Measurements from ENCODE around the gene MYMX.
"Not testable (repeated sequence)": the region's sequence is repeated elsewhere in the genome, so short reads cannot be mapped to it uniquely, and the experiment has no call there.

MYMX gene

GRCh38 chr6:44221291-44221960 lies 4.7 kb downstream of the MYMX start:
- peak; percentile 78 for DNase-seq

DNA sequence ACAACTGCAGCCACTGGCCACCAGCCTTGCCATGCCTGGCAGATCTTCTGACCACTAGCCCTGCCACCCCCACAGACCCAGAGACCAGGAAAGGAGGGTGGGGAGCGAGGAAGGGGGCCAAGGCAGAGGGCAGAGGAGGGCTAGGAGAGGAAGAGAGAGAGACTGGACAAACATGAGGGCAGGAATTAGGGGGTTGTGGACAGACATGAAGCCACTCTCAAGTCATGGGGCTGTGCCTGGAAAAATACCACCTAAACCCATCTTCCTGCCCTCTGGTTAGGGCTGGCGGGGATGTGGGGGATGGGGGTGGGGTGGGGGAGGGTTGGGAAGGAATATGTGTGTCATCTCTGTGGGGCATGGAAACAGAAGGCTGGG lies 5.2 kb downstream of the MYMX start:
- DNase-seq: no peak

- DNase-seq: no peak
Measured at GRCh38 chr6:44222486-44223318, 6.0 kb downstream of the MYMX start.

- peak; percentile 81 for DNase-seq
Measured at GRCh38 chr6:44223319-44224028, 6.7 kb downstream of the MYMX start, which contains the start of gene SLC29A1. Gene SLC29A1, plus strand, starts transcription at chr6:44223595. Its CDS starts 3,719 bp downstream, at chr6:44227314.

GRCh38 chr6:44224029-44224964 lies 7.6 kb downstream of the MYMX start:
- no peak for DNase-seq

- DNase-seq: no peak
Measured at GRCh38 chr6:44224965-44225305, 8.2 kb downstream of the MYMX start.

GRCh38 chr6:44225579-44226325 lies 9.0 kb downstream of the MYMX start:
- no peak for DNase-seq

GRCh38 chr6:44226368-44227147 lies 9.8 kb downstream of the MYMX start:
- no peak for DNase-seq

GRCh38 chr6:44227148-44227793 lies 10.5 kb downstream of the MYMX start:
- DNase-seq: no peak

- no peak for DNase-seq
Measured at GRCh38 chr6:44228031-44228430, 11.3 kb downstream of the MYMX start.

DNA sequence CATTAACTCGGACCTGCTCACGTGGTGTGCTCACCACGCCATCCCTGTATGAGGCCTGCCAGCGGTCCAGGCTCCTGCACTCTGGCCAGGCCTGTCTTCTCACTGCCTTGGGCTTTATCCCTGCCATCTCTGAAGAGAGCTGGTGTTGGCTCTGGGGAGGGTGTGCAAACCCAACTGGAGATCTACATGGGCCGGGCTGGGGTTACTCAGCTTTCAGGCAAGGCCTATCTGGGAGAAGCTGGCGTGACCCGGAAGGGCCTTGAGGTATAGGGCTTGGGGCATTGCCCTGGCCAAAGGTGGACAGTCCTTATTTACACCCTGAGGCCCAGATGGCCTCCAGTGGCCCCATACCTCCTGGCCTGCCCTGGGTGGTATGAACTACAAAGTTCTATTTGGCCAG lies 11.7 kb downstream of the MYMX start:
- DNase-seq: no peak

- no peak for DNase-seq
Measured at GRCh38 chr6:44228836-44229235, 12.1 kb downstream of the MYMX start.

DNA sequence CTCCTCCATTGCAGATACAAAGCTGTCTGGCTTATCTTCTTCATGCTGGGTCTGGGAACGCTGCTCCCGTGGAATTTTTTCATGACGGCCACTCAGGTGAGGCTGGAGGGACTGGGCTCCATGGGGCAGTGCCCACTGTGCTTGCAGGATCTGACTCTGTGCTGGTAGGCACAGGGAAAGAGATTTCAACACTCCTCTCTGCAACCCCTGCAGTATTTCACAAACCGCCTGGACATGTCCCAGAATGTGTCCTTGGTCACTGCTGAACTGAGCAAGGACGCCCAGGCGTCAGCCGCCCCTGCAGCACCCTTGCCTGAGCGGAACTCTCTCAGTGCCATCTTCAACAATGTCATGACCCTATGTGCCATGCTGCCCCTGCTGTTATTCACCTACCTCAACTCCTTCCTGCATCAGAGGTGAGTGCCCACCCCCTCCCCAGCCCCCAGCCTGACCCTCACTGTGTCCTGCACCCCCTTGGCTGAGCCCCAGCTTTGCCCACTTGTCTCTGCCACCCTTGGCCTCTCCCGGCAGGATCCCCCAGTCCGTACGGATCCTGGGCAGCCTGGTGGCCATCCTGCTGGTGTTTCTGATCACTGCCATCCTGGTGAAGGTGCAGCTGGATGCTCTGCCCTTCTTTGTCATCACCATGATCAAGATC lies 12.8 kb downstream of the MYMX start:
- no peak for DNase-seq

GRCh38 chr6:44230034-44230675 lies 13.4 kb downstream of the MYMX start:
- DNase-seq: no peak

GRCh38 chr6:44231426-44231825 lies 14.7 kb downstream of the MYMX start:
- DNase-seq: not testable (repeated sequence)

- no peak for DNase-seq
Measured at GRCh38 chr6:44232676-44233566, 16.2 kb downstream of the MYMX start.

- no peak for DNase-seq
Measured at GRCh38 chr6:44233567-44234100, 16.9 kb downstream of the MYMX start.
